ENCODE measurements around the gene MAEA.

MAEA gene

GRCh38 chr4:1381944-1382541 lies 92.4 kb downstream of the MAEA start:
- no peak overlapping the region for H3K27ac ChIP-seq
- TF ChIP-seq CTCF (conservative IDR thresholded peaks at IDR 0.05) (no peak), ZFX (IDR thresholded peaks at IDR 0.05) (no peak)

GRCh38 chr4:1382776-1383727 lies 93.4 kb downstream of the MAEA start:
- TF ChIP-seq ZFX (IDR thresholded peaks at IDR 0.05) (no peak), CTCF (conservative IDR thresholded peaks at IDR 0.05) (no peak)
- H3K27ac ChIP-seq, result no peak overlapping the region

- H3K27ac ChIP-seq, result no peak overlapping the region
- TF ChIP-seq ZFX (IDR thresholded peaks at IDR 0.05) (no peak), CTCF (conservative IDR thresholded peaks at IDR 0.05) (no peak)
Observed at GRCh38 chr4:1383728-1384591, 94.3 kb downstream of the MAEA start.

GRCh38 chr4:1384675-1385372 lies 95.1 kb downstream of the MAEA start:
- TF ChIP-seq ZFX (IDR thresholded peaks at IDR 0.05), result no peak
- no peak for TF ChIP-seq CTCF (conservative IDR thresholded peaks at IDR 0.05)
- no peak overlapping the region for H3K27ac ChIP-seq

GRCh38 chr4:1385373-1386340 lies 96.0 kb downstream of the MAEA start:
- TF ChIP-seq ZFX (IDR thresholded peaks at IDR 0.05) (no peak), CTCF (conservative IDR thresholded peaks at IDR 0.05) (no peak)
- no peak overlapping the region for H3K27ac ChIP-seq

Measured in C4-2B (cell line).